Skeletal muscle satellite cell (primary cell): ENCODE measurements around the gene ARL4A. TPM values are rescaled to one million over a fixed set of nuclear protein-coding genes. Genes with fewer than 3 reads are reported as not detected.
"Not testable (repeated sequence)": the region's sequence is repeated elsewhere in the genome, so short reads cannot be mapped to it uniquely, and the experiment has no call there.

Experiments used
- H3K27me3 ChIP-seq: 2 replicates; pipeline ENCODE4 v1.7.0; 2013; ENCODE audit warnings: low read length; ENCODE audit not compliant: control insufficient read depth, insufficient read depth
- H3K36me3 ChIP-seq: 2 replicates; pipeline ENCODE4 v1.7.0; 2013; ENCODE audit warnings: mild to moderate bottlenecking, control low read depth, low read length; ENCODE audit not compliant: insufficient read depth
- H3K4me1 ChIP-seq: 2 replicates; pipeline ENCODE4 v1.7.0; 2013; ENCODE audit warnings: low read length; ENCODE audit not compliant: control insufficient read depth, insufficient read depth
- H3K4me2 ChIP-seq: 2 replicates; pipeline ENCODE4 v1.7.0; 2013; ENCODE audit warnings: mild to moderate bottlenecking, low read length
- H3K4me3 ChIP-seq: 2 replicates; pipeline ENCODE4 v1.7.0; 2013; ENCODE audit warnings: low read length
- H3K9ac ChIP-seq: 2 replicates; pipeline ENCODE4 v1.7.0; 2013; ENCODE audit warnings: mild to moderate bottlenecking, low read depth, low read length, moderate library complexity
- H3K9me3 ChIP-seq: replicated peaks from 2 replicates; pipeline ENCODE4 v1.7.0; 2013; ENCODE audit warnings: mild to moderate bottlenecking, control low read depth, low read length
- total RNA-seq: library from RNA; depleted of rRNA; stranded (reverse); fragments of >200 nt; gene quantifications from 2 replicates; pipeline ENCODE4 v1.2.3, GENCODE V29; 2012; rRNA removed

The ARL4A gene
- total RNA-seq, result 22.9 and 31.4 TPM in 2 replicates

DNA sequence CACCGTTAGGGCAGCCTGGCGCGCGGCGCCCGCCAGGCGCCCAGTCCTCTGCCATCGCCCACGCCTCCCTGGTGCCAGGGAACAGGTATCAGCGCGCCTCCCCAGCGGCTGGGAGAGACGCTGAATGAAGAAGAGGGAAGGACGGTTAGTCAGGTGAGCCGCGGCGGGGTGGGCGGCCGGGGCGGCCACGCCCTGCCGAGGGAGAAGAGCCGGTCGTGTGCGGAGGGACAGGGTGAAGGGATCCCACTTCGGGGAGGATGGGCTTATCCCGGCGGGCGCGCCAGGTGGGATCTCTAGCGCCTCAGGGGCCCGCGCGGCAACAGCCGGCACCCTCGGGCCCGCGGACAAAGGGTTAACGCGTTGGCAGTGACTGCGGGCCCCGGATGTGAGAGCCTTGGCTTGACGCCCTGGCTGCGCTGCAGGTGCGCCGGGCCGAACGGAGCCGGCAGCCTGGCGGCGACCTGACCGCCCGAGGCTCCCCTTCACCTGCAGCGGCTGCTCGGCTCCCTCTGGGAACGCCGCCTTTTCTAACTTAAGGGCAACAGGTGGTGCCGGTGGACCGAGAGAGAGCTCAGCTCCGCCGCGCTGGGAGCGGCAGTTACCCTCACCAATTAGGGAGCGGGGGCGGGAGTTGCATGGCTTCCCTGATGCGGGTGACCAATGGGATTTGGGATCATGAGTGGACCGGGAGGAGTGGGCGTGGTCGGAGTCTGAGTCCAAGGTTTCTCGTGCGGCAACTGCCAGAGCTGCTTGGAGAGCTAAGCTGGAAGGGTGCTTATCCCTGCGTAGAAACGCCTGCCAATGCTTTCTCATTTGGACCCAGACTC is at the start of gene ARL4A:
Gene ARL4A, plus strand, starts transcription at position 743 of the 827 bp plus-strand sequence. CDS start 622 bp downstream, outside the sequence.
- Histone ChIP-seq H3K36me3 (no peaks in the 10 kb centered on the region), H3K4me3 (peak within 1 kb of the TSS; percentile 77)

DNA sequence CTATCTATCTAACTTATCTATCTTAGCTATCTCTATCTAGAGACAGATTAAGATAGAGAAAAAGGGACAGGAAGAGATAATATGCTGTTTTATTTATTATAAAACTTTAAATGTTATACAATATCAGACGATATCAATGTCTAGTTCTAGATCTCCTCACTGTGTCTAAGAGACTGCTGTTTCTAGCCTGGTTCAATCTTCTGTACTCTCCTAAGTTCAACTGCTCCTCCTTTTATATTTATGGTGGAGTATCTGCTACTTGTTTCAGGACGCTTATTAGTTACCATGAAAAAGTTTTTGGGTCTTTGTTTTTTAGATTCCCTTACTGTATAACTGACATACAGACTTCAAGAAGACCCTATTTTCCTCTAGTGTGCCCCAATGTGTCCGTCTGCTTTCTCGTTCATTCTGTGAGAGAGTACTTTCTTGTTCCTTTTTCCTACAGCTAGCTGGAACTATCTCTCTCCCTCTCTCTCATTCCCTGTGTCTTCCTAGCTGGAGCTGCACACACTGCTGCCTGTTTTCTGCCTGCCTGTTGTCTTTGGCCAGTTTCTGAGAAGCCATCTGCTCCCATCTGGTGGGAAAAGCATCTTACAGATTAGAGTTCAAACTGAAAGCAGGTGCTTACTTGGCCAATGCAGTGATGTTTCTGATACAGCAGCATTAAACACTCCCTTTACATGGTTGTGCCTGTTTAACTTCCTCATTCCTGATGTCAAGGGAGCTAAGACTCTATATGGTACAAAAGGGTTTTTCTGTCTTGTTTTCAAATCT is 49.4 kb upstream of the ARL4A start:
- Histone ChIP-seq H3K4me3 (no peak overlapping the region), H3K27me3 (no peaks in the 10 kb centered on the region), H3K9me3 (no peaks in the 10 kb centered on the region), H3K4me1 (peaks cover 4% of the 10 kb centered on the region), H3K36me3 (no peaks in the 10 kb centered on the region), H3K9ac (peak overlapping the region; percentile 5), H3K4me2 (peak overlapping the region; percentile 48)

More for the DNA sequence above, at the start of gene ARL4A:
- no peaks in the 10 kb centered on the region for H3K27me3 ChIP-seq
- H3K4me2 ChIP-seq, result peak within 1 kb of the TSS; percentile 92
- H3K9me3 ChIP-seq, result no peaks in the 10 kb centered on the region
- H3K4me1 ChIP-seq, result peaks cover 7% of the 10 kb centered on the region
- H3K9ac ChIP-seq, result peak within 1 kb of the TSS; percentile 93

DNA sequence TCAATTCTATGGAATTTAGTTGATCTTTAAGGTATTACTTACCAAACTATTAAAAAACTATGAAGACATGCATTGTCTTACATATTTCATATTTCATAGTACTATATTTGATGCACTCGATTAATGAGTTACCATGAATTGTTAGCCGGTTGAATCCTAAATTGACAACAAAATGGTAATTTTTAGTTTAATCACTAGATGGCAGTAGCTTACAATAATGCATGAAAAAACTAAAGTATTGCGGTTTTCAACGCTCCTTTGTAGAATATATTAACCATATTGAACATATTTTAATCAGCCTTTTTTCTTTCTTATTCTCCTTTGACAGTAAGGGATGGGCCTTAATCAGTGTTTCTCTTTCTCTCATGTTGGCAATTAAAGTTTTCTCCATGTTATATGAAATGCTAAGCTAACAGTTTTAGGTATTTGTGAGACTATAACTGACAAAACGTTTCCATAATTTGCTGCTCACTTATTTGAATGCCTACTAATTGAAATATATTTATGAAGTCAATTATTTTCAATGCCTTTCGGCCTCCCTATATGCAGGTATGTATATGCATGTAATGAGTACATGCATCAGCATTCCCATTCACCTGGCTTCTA is 48.5 kb upstream of the ARL4A start:
- Histone ChIP-seq H3K4me1 (peaks cover 4% of the 10 kb centered on the region), H3K4me2 (no peak overlapping the region), H3K9me3 (no peaks in the 10 kb centered on the region), H3K9ac (no peak overlapping the region), H3K27me3 (no peaks in the 10 kb centered on the region), H3K4me3 (no peak overlapping the region), H3K36me3 (no peaks in the 10 kb centered on the region)

- no peak overlapping the region for H3K4me2 ChIP-seq
- no peaks in the 10 kb centered on the region for H3K9me3 ChIP-seq
- no peak overlapping the region for H3K4me3 ChIP-seq
- H3K27me3 ChIP-seq, result no peaks in the 10 kb centered on the region
- H3K36me3 ChIP-seq, result no peaks in the 10 kb centered on the region
- H3K4me1 ChIP-seq, result peaks cover 4% of the 10 kb centered on the region
- H3K9ac ChIP-seq, result no peak overlapping the region
Measured at GRCh38 chr7:12640299-12641096, 46.9 kb upstream of the ARL4A start.

DNA sequence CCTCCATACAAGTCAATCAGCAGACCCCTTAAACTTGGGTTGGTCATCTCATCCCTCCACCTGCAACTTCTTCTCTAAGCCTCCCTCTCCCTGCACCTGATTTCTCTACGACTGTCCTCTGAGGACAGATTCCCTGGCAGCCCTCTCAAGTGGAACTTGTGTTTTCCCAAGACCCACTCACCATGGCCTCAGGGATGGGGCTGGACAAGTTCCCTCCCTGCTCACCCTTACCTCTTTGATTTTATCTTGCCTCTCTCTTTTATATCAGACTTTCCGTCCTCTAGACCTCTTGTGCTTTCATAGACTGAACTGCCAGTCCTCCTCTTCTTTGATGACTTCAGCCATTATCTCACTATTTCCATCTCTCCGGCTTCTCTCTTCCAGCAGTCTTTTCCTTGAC is 46.2 kb upstream of the ARL4A start:
- Histone ChIP-seq H3K4me2 (no peak overlapping the region), H3K36me3 (no peaks in the 10 kb centered on the region), H3K9ac (no peak overlapping the region), H3K4me3 (no peak overlapping the region), H3K27me3 (no peaks in the 10 kb centered on the region), H3K9me3 (no peaks in the 10 kb centered on the region), H3K4me1 (peaks cover 9% of the 10 kb centered on the region)

DNA sequence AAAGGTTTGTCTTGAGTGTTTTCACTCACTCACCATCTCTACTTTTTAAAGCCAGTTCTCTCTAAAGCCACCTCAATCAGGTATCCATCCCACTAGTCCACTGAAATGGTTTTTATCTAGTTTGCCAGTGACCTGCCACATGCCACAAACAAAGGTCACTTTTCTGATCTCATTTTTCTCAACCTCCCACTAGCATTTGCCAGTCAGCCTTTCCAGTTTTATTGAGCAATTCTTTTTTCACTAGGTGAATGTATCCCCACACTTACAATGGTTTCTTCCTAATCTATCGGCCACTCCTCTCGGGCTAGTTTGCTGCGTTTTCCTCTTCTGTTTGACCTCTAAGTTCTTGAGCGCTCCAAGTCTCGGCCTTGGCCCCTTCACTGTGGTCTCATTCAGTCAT is 44.9 kb upstream of the ARL4A start:
- H3K4me1 ChIP-seq, result peaks cover 15% of the 10 kb centered on the region
- no peak overlapping the region for H3K4me2 ChIP-seq
- no peaks in the 10 kb centered on the region for H3K27me3 ChIP-seq
- no peak overlapping the region for H3K9ac ChIP-seq
- H3K9me3 ChIP-seq, result no peaks in the 10 kb centered on the region
- no peaks in the 10 kb centered on the region for H3K36me3 ChIP-seq
- H3K4me3 ChIP-seq, result no peak overlapping the region

DNA sequence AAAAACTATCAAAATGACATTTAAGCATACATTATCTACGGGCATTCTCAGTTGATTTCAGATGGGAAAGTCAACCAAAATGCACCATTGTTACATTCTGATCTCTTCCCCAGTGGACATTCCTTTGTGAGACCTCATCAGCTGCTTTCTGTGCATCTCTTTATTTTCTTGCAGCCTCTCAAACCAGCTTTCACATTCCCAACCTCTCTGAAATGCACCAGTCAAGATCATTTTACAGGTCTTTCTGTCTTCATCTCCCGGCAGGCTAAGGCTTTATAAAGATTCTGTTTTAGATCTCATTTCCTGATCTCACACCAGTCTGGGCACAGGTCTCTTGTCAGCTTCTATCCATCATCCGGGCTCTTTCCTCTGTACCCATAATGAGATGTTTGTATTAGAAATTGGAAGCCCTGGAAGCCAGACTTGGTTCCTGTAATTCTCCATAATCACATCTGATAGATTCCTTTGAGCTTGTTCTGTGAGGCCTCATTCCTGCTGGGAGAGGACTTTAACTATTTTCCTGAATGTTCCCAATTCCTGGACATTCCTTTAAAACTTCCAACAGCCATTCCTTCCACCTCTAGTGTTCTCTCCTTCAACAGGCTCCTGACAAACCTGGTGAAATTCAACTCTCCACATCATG is 44.3 kb upstream of the ARL4A start:
- Histone ChIP-seq H3K27me3 (no peaks in the 10 kb centered on the region), H3K9me3 (no peaks in the 10 kb centered on the region), H3K9ac (no peak overlapping the region), H3K4me1 (peaks cover 18% of the 10 kb centered on the region), H3K4me2 (no peak overlapping the region), H3K36me3 (no peaks in the 10 kb centered on the region), H3K4me3 (no peak overlapping the region)

DNA sequence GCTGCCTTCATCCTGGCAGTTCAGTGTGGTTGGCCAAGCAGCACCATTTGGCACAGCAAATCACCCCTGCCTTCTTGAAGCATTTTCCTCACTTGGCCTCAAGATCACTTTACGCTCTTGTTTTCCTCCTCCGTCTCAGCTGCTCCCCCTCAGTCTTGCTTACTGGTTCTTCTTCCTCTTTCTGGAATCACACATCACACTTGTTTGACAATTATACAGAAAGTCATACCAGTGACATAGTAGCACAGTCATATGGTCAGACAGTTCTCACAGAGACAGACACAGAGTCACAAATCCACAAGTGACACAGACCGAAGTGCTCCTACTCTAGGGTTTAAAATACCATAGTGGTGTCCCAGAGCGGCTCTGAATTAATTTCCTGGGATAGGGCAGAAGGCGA is 43.8 kb upstream of the ARL4A start:
- Histone ChIP-seq H3K27me3 (no peaks in the 10 kb centered on the region), H3K9ac (no peak overlapping the region), H3K9me3 (no peaks in the 10 kb centered on the region), H3K4me2 (no peak overlapping the region), H3K4me1 (peaks cover 17% of the 10 kb centered on the region), H3K36me3 (no peaks in the 10 kb centered on the region), H3K4me3 (no peak overlapping the region)

- H3K27me3 ChIP-seq, H3K9me3 ChIP-seq, H3K9ac ChIP-seq, H3K4me3 ChIP-seq, H3K36me3 ChIP-seq, H3K4me2 ChIP-seq: not testable (repeated sequence)
- H3K4me1 ChIP-seq, result peaks cover 17% of the 10 kb centered on the region
Measured at GRCh38 chr7:12645212-12645611, 42.2 kb upstream of the ARL4A start.

GRCh38 chr7:12646139-12646538 is 41.3 kb upstream of the ARL4A start:
- Histone ChIP-seq H3K4me1 (peaks cover 17% of the 10 kb centered on the region), H3K4me3 (no peak overlapping the region), H3K4me2 (no peak overlapping the region), H3K36me3 (no peaks in the 10 kb centered on the region), H3K27me3 (no peaks in the 10 kb centered on the region), H3K9ac (no peak overlapping the region), H3K9me3 (no peaks in the 10 kb centered on the region)
